ENCODE results near the gene FZD8.

GRCh38 chr10:35661236-35661635 lies 19.1 kb upstream of the FZD8 start:
- TF ChIP-seq POLR2A (IDR thresholded peaks at IDR 0.05; ENCODE audit: borderline replicate concordance, extremely low read depth, insufficient read depth, insufficient read length) (no peak), EZH2 (IDR thresholded peaks at IDR 0.05) (no peak), RAD21 (IDR thresholded peaks at IDR 0.05; ENCODE audit: low read depth) (no peak), REST (IDR thresholded peaks at IDR 0.05; ENCODE audit: low read depth) (no peak), POLR2AphosphoS5 (IDR thresholded peaks at IDR 0.05; ENCODE audit: low read depth, low read length) (no peak), CEBPB (IDR thresholded peaks at IDR 0.05; ENCODE audit: low read depth) (no peak)
- TF ChIP-seq, protein P1, sequence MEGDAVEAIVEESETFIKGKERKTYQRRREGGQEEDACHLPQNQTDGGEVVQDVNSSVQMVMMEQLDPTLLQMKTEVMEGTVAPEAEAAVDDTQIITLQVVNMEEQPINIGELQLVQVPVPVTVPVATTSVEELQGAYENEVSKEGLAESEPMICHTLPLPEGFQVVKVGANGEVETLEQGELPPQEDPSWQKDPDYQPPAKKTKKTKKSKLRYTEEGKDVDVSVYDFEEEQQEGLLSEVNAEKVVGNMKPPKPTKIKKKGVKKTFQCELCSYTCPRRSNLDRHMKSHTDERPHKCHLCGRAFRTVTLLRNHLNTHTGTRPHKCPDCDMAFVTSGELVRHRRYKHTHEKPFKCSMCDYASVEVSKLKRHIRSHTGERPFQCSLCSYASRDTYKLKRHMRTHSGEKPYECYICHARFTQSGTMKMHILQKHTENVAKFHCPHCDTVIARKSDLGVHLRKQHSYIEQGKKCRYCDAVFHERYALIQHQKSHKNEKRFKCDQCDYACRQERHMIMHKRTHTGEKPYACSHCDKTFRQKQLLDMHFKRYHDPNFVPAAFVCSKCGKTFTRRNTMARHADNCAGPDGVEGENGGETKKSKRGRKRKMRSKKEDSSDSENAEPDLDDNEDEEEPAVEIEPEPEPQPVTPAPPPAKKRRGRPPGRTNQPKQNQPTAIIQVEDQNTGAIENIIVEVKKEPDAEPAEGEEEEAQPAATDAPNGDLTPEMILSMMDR (IDR thresholded peaks at IDR 0.05 in 2 of 3, conservative IDR thresholded peaks at IDR 0.05 in 1 of 3; ENCODE audit: borderline replicate concordance in 1 of 3, insufficient read depth in 1 of 3, low read depth in 2 of 3, low read length in 2 of 3) = no peak

Data from HCT116 (cell line).